Naive thymus-derived CD4-positive, alpha-beta T cell (primary cell): Measurements from ENCODE around the gene NEK7. TPM values are rescaled to one million over a fixed set of nuclear protein-coding genes. Genes with fewer than 3 reads are reported as not detected.

ENCODE experiments used
- ATAC-seq: fragments of 150-1000 bp; cut with Tn5 transposase; 2 replicates; pipeline ENCODE4 v1.10.0; 2021; ENCODE audit warnings: mild to moderate bottlenecking, moderate library complexity
- CTCF ChIA-PET: fragments of 350-600 bp; sonication (Branson Sonifier 250); formaldehyde crosslinking; loops from one replicate; lab custom pipeline; 2021; ENCODE audit warnings: antibody characterized with exemption; lab: Charles Lee
- POLR2A ChIA-PET: fragments of 350-600 bp; sonication (Branson Sonifier 250); formaldehyde crosslinking; loops from one replicate; lab custom pipeline; 2021; ENCODE audit warnings: antibody characterized with exemption, inconsistent platforms; lab: Charles Lee
- DNase-seq, 9 donors: peaks; one replicate each; pipeline versions ENCODE4 v3.0.0 to v3.0.0-alpha.2; 2020 to 2022; ENCODE audit warnings: mixed read lengths in 1 of 9
- H3K27ac ChIP-seq: one replicate; pipeline ENCODE4 v1.7.0; 2013; ENCODE audit warnings: mild to moderate bottlenecking, low read depth, low read length, moderate library complexity
- H3K27me3 ChIP-seq, 2 donors: one replicate each; pipeline ENCODE4 v1.7.0; 2013; ENCODE audit warnings: low read length in 2 of 2, mild to moderate bottlenecking in 2 of 2, moderate library complexity in 2 of 2; ENCODE audit not compliant: control insufficient read depth in 2 of 2, insufficient read depth in 2 of 2
- H3K36me3 ChIP-seq, 3 experiments: 1 replicate in 2 of 3; 2 replicates in 1 of 3; pipeline ENCODE4 v1.7.0; 2013; ENCODE audit warnings: low read length in 3 of 3, mild to moderate bottlenecking in 3 of 3, moderate library complexity in 1 of 3; ENCODE audit not compliant: insufficient read depth in 3 of 3, control insufficient read depth in 2 of 3
- H3K4me1 ChIP-seq, 2 donors: one replicate each; pipeline ENCODE4 v1.7.0; 2013; ENCODE audit warnings: low read length in 2 of 2, mild to moderate bottlenecking in 2 of 2, moderate library complexity in 1 of 2; ENCODE audit not compliant: control insufficient read depth in 2 of 2, insufficient read depth in 2 of 2
- H3K4me3 ChIP-seq: 2 replicates; pipeline ENCODE4 v1.7.0; 2013; ENCODE audit warnings: mild to moderate bottlenecking, low read length
- H3K9me3 ChIP-seq, 3 experiments: 1 replicate in 2 of 3; 2 replicates in 1 of 3; pipeline ENCODE4 v1.7.0; 2013; ENCODE audit warnings: low read length in 3 of 3; ENCODE audit not compliant: control insufficient read depth in 2 of 3
- H3K27ac Mint-ChIP-seq, 9 donors: one replicate each; pipeline ENCODE4 v1.8.0; 2020 to 2022; ENCODE audit warnings: mixed read lengths in 9 of 9, mild to moderate bottlenecking in 8 of 9, moderate library complexity in 5 of 9, inconsistent platforms in 2 of 9
- H3K27me3 Mint-ChIP-seq, 5 donors: one replicate each; pipeline ENCODE4 v1.8.0; 2021 to 2022; ENCODE audit warnings: mixed read lengths in 5 of 5, mild to moderate bottlenecking in 1 of 5
- H3K36me3 Mint-ChIP-seq, 5 donors: one replicate each; pipeline ENCODE4 v1.8.0; 2020 to 2022; ENCODE audit warnings: mixed read lengths in 5 of 5, mild to moderate bottlenecking in 3 of 5, inconsistent platforms in 1 of 5
- H3K4me1 Mint-ChIP-seq, 7 donors: one replicate each; pipeline ENCODE4 v1.8.0; 2020 to 2022; ENCODE audit warnings: mixed read lengths in 7 of 7, mild to moderate bottlenecking in 3 of 7, inconsistent platforms in 1 of 7
- H3K4me3 Mint-ChIP-seq, 10 donors: one replicate each; pipeline ENCODE4 v1.8.0; 2020 to 2022; ENCODE audit warnings: mild to moderate bottlenecking in 10 of 10, mixed read lengths in 10 of 10, moderate library complexity in 6 of 10, inconsistent platforms in 2 of 10
- H3K9me3 Mint-ChIP-seq, 11 donors: one replicate each; pipeline ENCODE4 v1.8.0; 2020 to 2022; ENCODE audit warnings: mixed read lengths in 11 of 11, mild to moderate bottlenecking in 4 of 11, inconsistent platforms in 1 of 11, moderate library complexity in 1 of 11
- intact Hi-C, 2 donors: fragments of 100-400 bp; cut with micrococcal nuclease; formaldehyde crosslinking; loops; one replicate each; pipeline ENCODE4 v1.15.1; 2023
- polyA plus RNA-seq, 2 donors: library from polyadenylated mRNA; unstranded; fragments of 300-500 nt; fragmentation: Illumina TruSeq; gene quantifications; one replicate each; pipeline ENCODE4 v1.2.3, GENCODE V29; 2021
- total RNA-seq, 6 experiments: library from RNA in 5 of 6; stranded (reverse) in 5 of 6; gene quantifications; 1 replicate in 5 of 6; 2 replicates in 1 of 6; pipeline ENCODE4 v1.2.3 and lab custom pipeline; 2021 to 2026

The NEK7 gene
- total and polyA plus RNA-seq, 7 experiments from 2014 or later = 25.1 to 68.4 (median 44.5) TPM

DNA sequence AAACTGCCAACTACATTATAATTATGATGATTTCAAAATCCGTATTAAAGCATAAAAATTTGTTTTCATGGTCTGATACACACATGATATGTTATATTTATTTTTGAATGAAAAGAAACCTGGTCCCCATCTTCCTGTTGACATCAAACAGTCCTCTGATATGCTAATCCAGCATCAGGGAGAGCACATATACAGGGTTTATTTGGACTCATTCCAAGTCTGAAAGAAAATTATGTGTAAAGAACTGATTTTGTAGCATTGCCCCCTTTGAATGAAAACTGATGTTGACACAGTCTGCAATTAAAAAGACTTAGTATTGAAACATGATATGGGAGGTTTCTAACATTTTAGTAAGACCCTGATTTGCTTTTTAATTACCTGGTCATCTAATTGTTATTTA is 119.4 kb downstream of the NEK7 start:
- Mint-ChIP-seq H3K27me3 (no peaks in the 10 kb centered on the region), H3K4me1 (peaks cover 2 to 23% (median 9%) of the 10 kb centered on the region in 7 donors), H3K4me3 (no peak overlapping the region), H3K9me3 (no peaks in the 10 kb centered on the region), H3K27ac (no peak overlapping the region), H3K36me3 (peaks cover 0 to 5% (median 0%) of the 10 kb centered on the region in 5 donors)
- no peak for ATAC-seq
- intact Hi-C loops = loop anchor here (5.0 to 10.0 kb wide), 2 partner anchors 119 to 351 kb away; partner anchors contain the start of gene NEK7 (in 1 of the 2)
- ChIA-PET CTCF (interaction anchor here (0.7 to 1.1 kb wide), 3 partner anchors 12 to 190 kb away, joined by 3 read pairs; no protein-coding TSS in a partner anchor), POLR2A (interaction anchor here (1.0 kb wide), 1 partner anchor 12 kb away, joined by 3 read pairs; no protein-coding TSS in a partner anchor)
- H3K36me3 ChIP-seq = peaks cover 0 to 5% (median 0%) of the 10 kb centered on the region in 3 experiments
- H3K4me3 ChIP-seq = no peak overlapping the region
- H3K4me1 ChIP-seq = no peaks in the 10 kb centered on the region
- no peaks in the 10 kb centered on the region for H3K27me3 ChIP-seq
- H3K27ac ChIP-seq = no peak overlapping the region
- DNase-seq = no peak
- no peaks in the 10 kb centered on the region for H3K9me3 ChIP-seq

DNA sequence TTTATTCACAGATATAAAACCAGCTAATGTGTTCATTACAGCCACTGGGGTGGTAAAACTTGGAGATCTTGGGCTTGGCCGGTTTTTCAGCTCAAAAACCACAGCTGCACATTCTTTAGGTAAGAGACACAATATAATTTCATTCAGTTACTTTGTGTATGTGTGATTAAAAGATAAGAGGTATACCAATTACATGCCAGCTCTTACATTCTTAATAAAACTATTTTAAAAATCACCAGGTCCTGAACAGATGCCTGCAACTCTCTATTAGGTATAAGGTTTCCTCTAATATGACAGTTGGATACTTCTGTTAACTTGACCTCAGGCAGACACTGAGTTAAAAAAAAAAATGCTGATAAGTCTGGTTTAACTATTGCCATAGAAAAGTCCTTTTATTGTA is 122.1 kb downstream of the NEK7 start:
- Histone ChIP-seq H3K4me3 (no peak overlapping the region), H3K27me3 (no peaks in the 10 kb centered on the region), H3K9me3 (no peaks in the 10 kb centered on the region), H3K36me3 (peaks cover 0 to 5% (median 0%) of the 10 kb centered on the region in 3 experiments), H3K4me1 (no peaks in the 10 kb centered on the region), H3K27ac (no peak overlapping the region)
- ChIA-PET CTCF (interaction anchor here (0.5 to 0.7 kb wide), 3 partner anchors 10 to 420 kb away, joined by 3 to 4 read pairs (median 4); no protein-coding TSS in a partner anchor), POLR2A (interaction anchor here (0.5 kb wide), 1 partner anchor 407 kb away, joined by 4 read pairs; no protein-coding TSS in a partner anchor)
- no peaks in the 10 kb centered on the region for H3K9me3 Mint-ChIP-seq
- peaks cover 5 to 19% (median 6%) of the 10 kb centered on the region in 5 donors for H3K36me3 Mint-ChIP-seq
- ATAC-seq (no peak), DNase-seq (no peak)
- no peaks in the 10 kb centered on the region for H3K27me3 Mint-ChIP-seq
- H3K27ac Mint-ChIP-seq = no peak overlapping the region
- peaks cover 0 to 21% (median 11%) of the 10 kb centered on the region in 7 donors for H3K4me1 Mint-ChIP-seq
- intact Hi-C loops = loop anchor here (5.0 to 10.0 kb wide), 2 partner anchors 122 to 354 kb away; partner anchors contain the start of gene NEK7 (in 1 of the 2)
- H3K4me3 Mint-ChIP-seq = no peak overlapping the region

DNA sequence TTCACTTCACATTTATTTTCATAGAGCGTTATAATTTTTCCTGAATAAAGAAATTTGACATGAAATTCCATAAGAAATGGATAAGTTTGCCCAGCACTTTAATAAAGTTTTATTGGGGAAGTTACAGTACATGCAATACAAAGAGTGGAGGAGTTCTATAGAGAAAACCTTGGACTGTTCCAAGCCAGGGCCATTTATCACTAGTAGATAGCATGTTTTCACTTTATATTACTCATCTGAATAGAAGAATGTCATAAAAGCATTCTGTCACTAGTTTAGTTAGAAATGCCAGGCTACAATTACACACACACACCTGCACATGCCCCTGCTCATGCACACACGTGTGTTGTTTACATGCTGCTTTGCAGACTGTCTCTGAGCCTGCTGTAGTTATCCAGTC is 123.3 kb downstream of the NEK7 start:
- H3K4me3 Mint-ChIP-seq = no peak overlapping the region
- H3K36me3 ChIP-seq = peaks cover 0 to 5% (median 0%) of the 10 kb centered on the region in 3 experiments
- DNase-seq (no peak), ATAC-seq (no peak)
- POLR2A ChIA-PET = no interaction called here
- no peaks in the 10 kb centered on the region for H3K9me3 Mint-ChIP-seq
- no peak overlapping the region for H3K27ac ChIP-seq
- H3K9me3 ChIP-seq = no peaks in the 10 kb centered on the region
- no peaks in the 10 kb centered on the region for H3K4me1 ChIP-seq
- no peaks in the 10 kb centered on the region for H3K27me3 ChIP-seq
- H3K4me3 ChIP-seq = no peak overlapping the region
- H3K4me1 Mint-ChIP-seq = peaks cover 0 to 20% (median 8%) of the 10 kb centered on the region in 7 donors
- no peaks in the 10 kb centered on the region for H3K27me3 Mint-ChIP-seq
- CTCF ChIA-PET = no interaction called here
- intact Hi-C loops = no loop called here
- no peak overlapping the region for H3K27ac Mint-ChIP-seq
- H3K36me3 Mint-ChIP-seq = peaks cover 5 to 22% (median 7%) of the 10 kb centered on the region in 5 donors

DNA sequence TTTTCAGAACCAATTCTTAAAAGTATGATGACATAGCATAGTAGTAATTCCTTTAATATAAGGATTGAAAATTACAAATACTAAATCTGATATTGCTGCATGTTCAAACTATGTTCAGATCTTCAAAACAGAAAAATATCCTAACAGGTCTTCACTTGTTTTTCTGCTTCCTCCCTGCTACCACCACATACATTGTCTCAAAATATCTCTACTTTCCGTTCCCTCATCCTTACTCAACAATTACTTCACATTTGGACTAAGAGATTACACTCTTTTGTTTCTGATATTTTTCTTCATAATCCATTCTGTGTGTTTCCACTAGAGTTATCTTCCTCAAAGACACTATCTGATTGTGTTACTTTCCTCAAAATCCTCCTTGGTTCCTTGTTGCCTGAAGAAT is 125.1 kb downstream of the NEK7 start:
- Histone ChIP-seq H3K9me3 (no peaks in the 10 kb centered on the region), H3K4me1 (no peaks in the 10 kb centered on the region), H3K36me3 (peaks cover 0 to 5% (median 0%) of the 10 kb centered on the region in 3 experiments), H3K27me3 (no peaks in the 10 kb centered on the region), H3K4me3 (no peak overlapping the region), H3K27ac (no peak overlapping the region)
- Mint-ChIP-seq H3K36me3 (peaks cover 5 to 34% (median 10%) of the 10 kb centered on the region in 5 donors), H3K9me3 (no peaks in the 10 kb centered on the region), H3K4me1 (peaks cover 0 to 17% (median 12%) of the 10 kb centered on the region in 7 donors), H3K4me3 (no peak overlapping the region), H3K27ac (peak overlapping the region in 1 of 9 donors; percentile 4), H3K27me3 (no peaks in the 10 kb centered on the region)
- CTCF ChIA-PET = no interaction called here
- ATAC-seq (no peak), DNase-seq (no peak)
- POLR2A ChIA-PET = no interaction called here
- intact Hi-C loops = no loop called here

DNA sequence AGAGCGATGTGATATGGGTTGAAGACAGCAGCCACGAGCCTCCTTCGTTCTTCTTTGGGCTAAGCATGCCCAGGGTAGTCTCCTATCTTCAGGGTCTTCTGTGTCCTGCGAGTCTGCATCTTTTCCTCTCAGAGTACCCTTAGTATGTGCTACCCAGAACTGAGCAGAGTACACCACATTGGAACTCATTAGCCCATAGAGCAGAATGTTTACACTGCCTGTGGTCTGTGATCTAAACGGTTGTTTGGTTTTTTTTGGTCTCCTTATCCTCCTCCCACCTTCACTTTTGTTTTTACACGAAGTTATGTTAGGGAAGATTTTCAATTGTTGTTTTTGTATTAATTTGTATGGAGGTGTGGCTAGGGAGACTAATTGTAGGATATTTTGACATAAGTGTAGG is 126.4 kb downstream of the NEK7 start:
- Histone ChIP-seq H3K27ac (no peak overlapping the region), H3K4me3 (no peak overlapping the region), H3K4me1 (no peaks in the 10 kb centered on the region), H3K9me3 (no peaks in the 10 kb centered on the region), H3K36me3 (peaks cover 0 to 5% (median 0%) of the 10 kb centered on the region in 3 experiments), H3K27me3 (no peaks in the 10 kb centered on the region)
- Mint-ChIP-seq H3K4me1 (peaks cover 0 to 20% (median 17%) of the 10 kb centered on the region in 7 donors), H3K27me3 (no peaks in the 10 kb centered on the region), H3K27ac (peak overlapping the region in 3 of 9 donors; percentile 4 to 21 (median 10)), H3K36me3 (peaks cover 5 to 35% (median 11%) of the 10 kb centered on the region in 5 donors), H3K9me3 (no peaks in the 10 kb centered on the region), H3K4me3 (peak overlapping the region in 1 of 10 donors; percentile 34)
- ChIA-PET POLR2A (interaction anchor here (1.0 kb wide), 1 partner anchor 125 kb away, joined by 3 read pairs; no protein-coding TSS in a partner anchor), CTCF (interaction anchor here (1.1 kb wide), 1 partner anchor 195 kb away, joined by 3 read pairs; no protein-coding TSS in a partner anchor)
- DNase-seq = no peak
- ATAC-seq = no peak
- intact Hi-C loops = no loop called here

DNA sequence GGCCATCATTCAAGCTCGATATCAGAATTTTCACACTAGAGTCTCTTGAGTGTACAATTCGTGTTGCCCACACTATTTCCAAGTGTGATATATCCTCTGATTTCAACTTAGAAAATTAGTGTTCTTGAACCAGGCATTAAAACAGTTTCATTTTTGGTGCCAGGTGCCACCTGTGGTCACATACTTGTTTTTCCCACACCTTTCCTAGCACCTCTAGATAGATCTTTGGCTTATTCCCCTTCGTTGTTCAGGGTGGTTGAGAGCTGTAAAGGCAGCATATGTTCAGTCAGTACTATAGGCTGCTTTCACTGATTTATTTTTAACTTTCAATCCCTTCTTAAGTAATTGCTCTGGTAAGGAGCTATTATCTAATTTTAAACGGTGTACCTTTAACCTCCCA is 131.1 kb downstream of the NEK7 start:
- peaks cover 0 to 4% (median 0%) of the 10 kb centered on the region in 3 experiments for H3K36me3 ChIP-seq
- ATAC-seq = no peak
- no peak overlapping the region for H3K4me3 ChIP-seq
- DNase-seq = no peak
- intact Hi-C loops = no loop called here
- H3K4me1 ChIP-seq = no peaks in the 10 kb centered on the region
- POLR2A ChIA-PET = interaction anchor here (1.2 kb wide), 1 partner anchor 12 kb away, joined by 3 read pairs; no protein-coding TSS in a partner anchor
- Mint-ChIP-seq H3K4me3 (no peak overlapping the region), H3K9me3 (no peaks in the 10 kb centered on the region), H3K27me3 (no peaks in the 10 kb centered on the region), H3K36me3 (peaks cover 0 to 41% (median 11%) of the 10 kb centered on the region in 5 donors), H3K27ac (peak overlapping the region in 1 of 9 donors; percentile 51), H3K4me1 (peaks cover 4 to 25% (median 15%) of the 10 kb centered on the region in 7 donors)
- no peaks in the 10 kb centered on the region for H3K9me3 ChIP-seq
- H3K27me3 ChIP-seq = no peaks in the 10 kb centered on the region
- no peak overlapping the region for H3K27ac ChIP-seq
- CTCF ChIA-PET = no interaction called here
